ENCODE measurements around the gene UTP25. TPM values are rescaled to one million over a fixed set of nuclear protein-coding genes. Genes with fewer than 3 reads are reported as not detected.

Gene UTP25
- polyA plus RNA-seq, 1 experiment = 6.8 TPM

DNA sequence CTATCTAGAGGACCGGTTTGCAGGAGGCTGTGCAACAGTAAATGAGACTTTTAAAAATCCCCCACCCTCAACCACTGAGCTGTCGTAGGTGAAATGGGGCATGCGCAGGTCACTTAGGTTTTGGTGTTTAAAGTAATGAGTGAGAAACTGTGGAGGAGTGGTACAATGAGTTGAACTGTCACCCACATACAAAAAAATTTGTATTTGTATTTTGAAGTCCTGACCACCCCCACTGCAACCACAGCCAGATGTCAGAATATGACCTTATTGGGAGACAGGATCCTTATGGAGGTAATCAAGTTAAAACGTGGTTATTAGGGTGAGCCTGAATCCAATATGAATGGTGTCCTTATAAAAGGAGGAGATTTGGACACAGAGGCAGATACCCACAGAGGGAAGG lies 20.3 kb upstream of the UTP25 start:
- TF ChIP-seq, protein P1, sequence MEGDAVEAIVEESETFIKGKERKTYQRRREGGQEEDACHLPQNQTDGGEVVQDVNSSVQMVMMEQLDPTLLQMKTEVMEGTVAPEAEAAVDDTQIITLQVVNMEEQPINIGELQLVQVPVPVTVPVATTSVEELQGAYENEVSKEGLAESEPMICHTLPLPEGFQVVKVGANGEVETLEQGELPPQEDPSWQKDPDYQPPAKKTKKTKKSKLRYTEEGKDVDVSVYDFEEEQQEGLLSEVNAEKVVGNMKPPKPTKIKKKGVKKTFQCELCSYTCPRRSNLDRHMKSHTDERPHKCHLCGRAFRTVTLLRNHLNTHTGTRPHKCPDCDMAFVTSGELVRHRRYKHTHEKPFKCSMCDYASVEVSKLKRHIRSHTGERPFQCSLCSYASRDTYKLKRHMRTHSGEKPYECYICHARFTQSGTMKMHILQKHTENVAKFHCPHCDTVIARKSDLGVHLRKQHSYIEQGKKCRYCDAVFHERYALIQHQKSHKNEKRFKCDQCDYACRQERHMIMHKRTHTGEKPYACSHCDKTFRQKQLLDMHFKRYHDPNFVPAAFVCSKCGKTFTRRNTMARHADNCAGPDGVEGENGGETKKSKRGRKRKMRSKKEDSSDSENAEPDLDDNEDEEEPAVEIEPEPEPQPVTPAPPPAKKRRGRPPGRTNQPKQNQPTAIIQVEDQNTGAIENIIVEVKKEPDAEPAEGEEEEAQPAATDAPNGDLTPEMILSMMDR (IDR thresholded peaks at IDR 0.05; ENCODE audit: insufficient read depth, low read depth, low read length) = no peak
- Histone ChIP-seq H3K4me3 (ENCODE audit: low read depth, low read length) (no peak overlapping the region), H3K36me3 (ENCODE audit: control insufficient read depth, insufficient read depth, low read length) (no peaks in the 10 kb centered on the region), H3K27me3 (ENCODE audit: control insufficient read depth, insufficient read depth, low read length) (no peaks in the 10 kb centered on the region; the same call in 1 of the 2 replicates)
- no peak for DNase-seq (ENCODE audit: low read depth)
- POLR2A ChIA-PET = no interaction called here
- CTCF ChIA-PET = interaction anchor here (0.7 to 2.0 kb wide), 4 partner anchors 16 to 1749 kb away, joined by 3 to 11 read pairs (median 5); partner anchors contain the start of gene UTP25

DNA sequence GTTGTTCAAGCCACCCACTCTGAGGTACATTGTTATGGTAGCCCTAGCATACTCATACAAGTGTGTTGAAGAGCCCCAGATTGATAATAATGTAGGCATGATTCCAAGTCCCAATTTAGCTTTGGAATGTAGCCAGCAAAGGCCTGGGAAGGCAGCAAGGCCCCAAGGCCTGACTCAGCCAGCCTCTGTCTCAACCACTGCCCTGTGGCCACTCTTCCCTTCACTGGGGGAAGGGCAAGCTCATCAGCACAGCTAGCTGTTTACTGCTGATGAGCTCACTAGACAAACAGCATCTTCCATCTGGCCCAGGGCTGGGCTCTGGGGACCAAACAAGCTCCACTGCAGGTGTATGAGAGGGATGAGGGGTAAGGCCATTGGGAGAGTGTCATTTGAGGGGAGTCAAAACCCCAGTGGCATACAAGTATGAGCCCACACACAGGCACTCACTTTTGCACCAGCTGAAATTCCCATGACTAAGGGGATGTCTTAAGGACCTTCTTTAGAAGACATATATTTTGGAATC lies 19.7 kb upstream of the UTP25 start:
- H3K27me3 ChIP-seq (ENCODE audit: control insufficient read depth, insufficient read depth, low read length) = no peaks in the 10 kb centered on the region; the same call in 1 of the 2 replicates
- H3K36me3 ChIP-seq (ENCODE audit: control insufficient read depth, insufficient read depth, low read length) = no peaks in the 10 kb centered on the region
- H3K4me3 ChIP-seq (ENCODE audit: low read depth, low read length) = no peak overlapping the region
- peak; percentile 79 for DNase-seq (ENCODE audit: low read depth)
- POLR2A ChIA-PET = no interaction called here
- CTCF ChIA-PET = interaction anchor here (0.9 to 2.0 kb wide), 3 partner anchors 15 to 60 kb away, joined by 3 to 11 read pairs (median 7); partner anchors contain the start of gene UTP25
- TF ChIP-seq, protein P1 (IDR thresholded peaks at IDR 0.05; ENCODE audit: insufficient read depth, low read depth, low read length) = no peak

DNA sequence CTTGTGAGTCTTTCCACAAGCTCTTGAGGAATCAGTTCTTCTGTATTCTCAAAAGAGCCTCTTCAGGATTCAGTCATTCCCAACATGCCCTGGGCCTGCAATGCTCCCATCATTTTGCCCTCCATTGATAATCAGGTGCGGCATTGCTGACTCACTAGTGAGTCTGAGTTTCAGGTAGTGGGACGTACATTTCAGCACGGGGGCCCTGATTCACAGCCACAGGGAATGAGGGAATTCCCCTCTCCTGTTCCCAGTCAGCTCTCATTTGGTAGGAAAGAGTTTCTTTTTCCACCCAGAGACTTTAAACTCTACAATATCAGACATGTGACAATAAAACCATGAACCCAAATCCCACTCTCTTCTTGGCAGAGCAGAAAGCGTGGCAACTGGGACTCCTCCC lies 18.2 kb upstream of the UTP25 start:
- POLR2A ChIA-PET = no interaction called here
- Histone ChIP-seq H3K27me3 (ENCODE audit: control insufficient read depth, insufficient read depth, low read length) (no peaks in the 10 kb centered on the region), H3K4me3 (ENCODE audit: low read depth, low read length) (no peak overlapping the region), H3K36me3 (ENCODE audit: control insufficient read depth, insufficient read depth, low read length) (no peaks in the 10 kb centered on the region)
- DNase-seq (ENCODE audit: low read depth) = no peak
- CTCF ChIA-PET = interaction anchor here (2.7 kb wide), 1 partner anchor 13 kb away, joined by 21 read pairs; no protein-coding TSS in a partner anchor
- TF ChIP-seq, protein P1 (IDR thresholded peaks at IDR 0.05; ENCODE audit: insufficient read depth, low read depth, low read length) = no peak

DNA sequence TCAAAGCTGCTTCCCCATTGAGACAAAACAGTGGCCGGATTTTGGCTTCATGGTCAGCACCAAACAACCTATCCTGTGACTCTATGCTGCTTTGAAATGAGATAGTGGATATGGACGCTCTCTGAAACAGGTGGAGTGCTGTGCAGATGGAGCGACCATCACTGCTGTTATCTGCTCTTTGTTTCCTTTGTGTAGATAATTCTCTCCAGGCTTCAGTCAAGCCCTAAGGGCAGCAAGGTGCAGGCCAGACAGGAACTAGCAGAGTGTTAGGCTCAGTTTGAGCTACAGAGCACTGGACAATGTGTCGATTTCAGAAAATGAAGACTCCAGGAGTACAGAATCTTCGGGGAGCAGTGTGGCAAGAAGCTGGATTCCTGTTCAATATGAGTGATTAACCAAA lies 17.0 kb upstream of the UTP25 start:
- POLR2A ChIA-PET = no interaction called here
- TF ChIP-seq, protein P1 (IDR thresholded peaks at IDR 0.05; ENCODE audit: insufficient read depth, low read depth, low read length) = no peak
- Histone ChIP-seq H3K4me3 (ENCODE audit: low read depth, low read length) (no peak overlapping the region), H3K27me3 (ENCODE audit: control insufficient read depth, insufficient read depth, low read length) (no peaks in the 10 kb centered on the region), H3K36me3 (ENCODE audit: control insufficient read depth, insufficient read depth, low read length) (no peaks in the 10 kb centered on the region)
- CTCF ChIA-PET = interaction anchor here (0.6 to 2.7 kb wide), 6 partner anchors 12 to 234 kb away, joined by 3 to 21 read pairs (median 3); partner anchors contain the start of gene UTP25
- no peak for DNase-seq (ENCODE audit: low read depth)

DNA sequence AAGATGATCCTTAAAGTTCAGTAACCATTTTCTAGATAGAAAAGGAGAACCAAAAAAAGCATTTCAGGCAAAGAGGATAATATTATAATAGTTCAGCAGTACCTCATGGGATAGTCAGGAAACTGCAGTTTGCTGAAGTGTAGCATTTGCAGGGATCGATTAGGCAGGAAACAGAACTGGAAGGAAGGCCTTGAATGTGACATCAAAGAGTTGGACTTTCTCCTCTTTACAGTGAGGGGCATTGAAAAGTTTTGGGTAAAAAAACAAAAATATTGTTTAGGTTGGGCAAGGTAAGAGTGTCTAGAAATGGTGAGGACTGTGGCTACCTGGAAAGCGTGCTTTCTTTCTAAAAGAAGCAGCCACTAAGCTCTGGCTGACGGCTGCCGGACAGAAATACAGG lies 13.9 kb upstream of the UTP25 start:
- no peak for DNase-seq (ENCODE audit: low read depth)
- TF ChIP-seq, protein P1 (IDR thresholded peaks at IDR 0.05; ENCODE audit: insufficient read depth, low read depth, low read length) = no peak
- POLR2A ChIA-PET = no interaction called here
- Histone ChIP-seq H3K27me3 (ENCODE audit: control insufficient read depth, insufficient read depth, low read length) (no peaks in the 10 kb centered on the region), H3K36me3 (ENCODE audit: control insufficient read depth, insufficient read depth, low read length) (no peaks in the 10 kb centered on the region), H3K4me3 (ENCODE audit: low read depth, low read length) (no peak overlapping the region)
- CTCF ChIA-PET = interaction anchor here (1.4 to 3.5 kb wide), 2 partner anchors 8 to 175 kb away, joined by 3 to 27 read pairs; no protein-coding TSS in a partner anchor
